Measurements from ENCODE around the gene PDCD2. TPM values are rescaled to one million over a fixed set of nuclear protein-coding genes. Genes with fewer than 3 reads are reported as not detected.

Gene PDCD2
- total RNA-seq, 4 donors from 2014 or later = 53.6 to 105 (median 82.9) TPM

DNA sequence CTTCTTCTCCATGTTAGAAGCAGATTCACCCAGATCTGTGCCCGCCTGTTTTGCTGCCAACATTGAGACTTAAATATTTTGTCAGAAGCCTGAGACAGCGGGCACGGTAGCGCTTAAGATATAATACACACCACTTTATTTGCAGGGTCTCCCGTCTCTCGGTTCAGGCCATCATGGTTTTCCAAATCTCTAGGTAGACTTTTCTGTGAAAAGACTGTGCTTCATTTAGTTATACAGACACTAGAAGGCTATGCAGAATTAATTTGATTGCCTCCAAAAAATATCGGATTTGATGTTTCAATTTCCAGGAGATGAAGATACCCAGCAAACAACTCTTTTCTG is 29.7 kb downstream of the PDCD2 start:
- intact Hi-C loops (cut with DNase I) = loop anchor here (5.0 kb wide), 1 partner anchor 802 kb away; the partner anchor contains the start of genes DYNLT2 and ERMARD
- Histone ChIP-seq H3K27ac (peak overlapping the region in 1 of 3 donors; percentile 77), H3K4me3 (replicated peaks in 1 of 3) (peak overlapping the region; percentile 53 to 93 (median 79)), H3K4me1 (peaks cover 23% of the 10 kb centered on the region in 2 donors), H3K27me3 (no peaks in the 10 kb centered on the region), H3K9me3 (no peaks in the 10 kb centered on the region), H3K36me3 (no peaks in the 10 kb centered on the region)
- TF ChIP-seq POLR2A (IDR thresholded peaks at IDR 0.05) = no peak
- TF ChIP-seq, protein P1, sequence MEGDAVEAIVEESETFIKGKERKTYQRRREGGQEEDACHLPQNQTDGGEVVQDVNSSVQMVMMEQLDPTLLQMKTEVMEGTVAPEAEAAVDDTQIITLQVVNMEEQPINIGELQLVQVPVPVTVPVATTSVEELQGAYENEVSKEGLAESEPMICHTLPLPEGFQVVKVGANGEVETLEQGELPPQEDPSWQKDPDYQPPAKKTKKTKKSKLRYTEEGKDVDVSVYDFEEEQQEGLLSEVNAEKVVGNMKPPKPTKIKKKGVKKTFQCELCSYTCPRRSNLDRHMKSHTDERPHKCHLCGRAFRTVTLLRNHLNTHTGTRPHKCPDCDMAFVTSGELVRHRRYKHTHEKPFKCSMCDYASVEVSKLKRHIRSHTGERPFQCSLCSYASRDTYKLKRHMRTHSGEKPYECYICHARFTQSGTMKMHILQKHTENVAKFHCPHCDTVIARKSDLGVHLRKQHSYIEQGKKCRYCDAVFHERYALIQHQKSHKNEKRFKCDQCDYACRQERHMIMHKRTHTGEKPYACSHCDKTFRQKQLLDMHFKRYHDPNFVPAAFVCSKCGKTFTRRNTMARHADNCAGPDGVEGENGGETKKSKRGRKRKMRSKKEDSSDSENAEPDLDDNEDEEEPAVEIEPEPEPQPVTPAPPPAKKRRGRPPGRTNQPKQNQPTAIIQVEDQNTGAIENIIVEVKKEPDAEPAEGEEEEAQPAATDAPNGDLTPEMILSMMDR (IDR thresholded peaks at IDR 0.05) = no peak
- no peak for DNase-seq
- 2 to 3% methylated on average over 7 of the region's 7 CpGs for WGBS, 2 donors

DNA sequence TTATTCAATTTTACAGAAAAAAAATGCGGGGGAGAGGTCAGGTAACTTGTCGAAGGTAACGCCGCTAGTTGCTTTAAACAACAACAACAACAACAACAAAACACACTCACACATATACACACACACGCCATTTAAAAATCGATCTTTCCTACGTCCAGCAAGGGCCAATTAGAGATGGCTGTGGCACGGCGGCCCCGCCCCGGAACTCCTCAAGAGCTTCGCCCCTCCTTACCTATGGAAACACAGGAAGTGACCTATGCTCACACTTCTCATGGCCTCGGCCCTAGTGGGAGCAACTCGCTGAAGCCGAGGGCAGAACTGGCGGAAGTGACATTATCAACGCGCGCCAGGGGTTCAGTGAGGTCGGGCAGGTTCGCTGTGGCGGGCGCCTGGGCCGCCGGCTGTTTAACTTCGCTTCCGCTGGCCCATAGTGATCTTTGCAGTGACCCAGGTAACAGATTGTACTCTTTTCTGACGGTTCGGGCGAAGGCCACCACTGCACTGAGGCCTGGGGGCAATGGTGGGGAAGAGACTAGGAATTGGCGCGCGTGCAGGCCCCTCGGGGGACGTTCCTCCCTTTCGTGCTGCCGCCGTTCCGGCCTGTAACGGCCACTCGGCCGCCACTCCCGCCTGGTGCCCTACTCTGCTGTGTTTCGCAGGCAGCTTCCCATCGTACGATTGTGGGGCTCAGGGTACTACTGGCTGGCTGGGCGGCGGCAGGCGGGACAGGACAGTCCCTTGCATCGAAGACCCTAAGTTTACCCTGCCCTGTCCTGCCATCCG is 30.2 kb downstream of the PDCD2 start, which contains the start of gene TBP:
Gene TBP (plus strand): TSS at position 357 of the 783 bp plus-strand sequence. CDS start 2,661 bp downstream, outside the sequence.
- Histone ChIP-seq H3K27ac (peak within 1 kb of the TSS; percentile 77 to 91 (median 83)), H3K4me1 (peaks cover 23 to 27% of the 10 kb centered on the region in 2 donors), H3K4me3 (replicated peaks in 1 of 3) (peak within 1 kb of the TSS; percentile 64 to 93 (median 79)), H3K27me3 (no peaks in the 10 kb centered on the region), H3K9me3 (no peaks in the 10 kb centered on the region), H3K36me3 (no peaks in the 10 kb centered on the region)
- intact Hi-C loops (cut with DNase I) = no loop called here
- WGBS, 2 donors = 0% methylated on average over 14 to 30 of the region's 51 CpGs
- TF ChIP-seq POLR2A (IDR thresholded peaks at IDR 0.05) = peak in 1 of 2 donors; percentile 61
- TF ChIP-seq, protein P1 (IDR thresholded peaks at IDR 0.05) = peak in 1 of 6 experiments; percentile 20
- peak; percentile 99 for DNase-seq

DNA sequence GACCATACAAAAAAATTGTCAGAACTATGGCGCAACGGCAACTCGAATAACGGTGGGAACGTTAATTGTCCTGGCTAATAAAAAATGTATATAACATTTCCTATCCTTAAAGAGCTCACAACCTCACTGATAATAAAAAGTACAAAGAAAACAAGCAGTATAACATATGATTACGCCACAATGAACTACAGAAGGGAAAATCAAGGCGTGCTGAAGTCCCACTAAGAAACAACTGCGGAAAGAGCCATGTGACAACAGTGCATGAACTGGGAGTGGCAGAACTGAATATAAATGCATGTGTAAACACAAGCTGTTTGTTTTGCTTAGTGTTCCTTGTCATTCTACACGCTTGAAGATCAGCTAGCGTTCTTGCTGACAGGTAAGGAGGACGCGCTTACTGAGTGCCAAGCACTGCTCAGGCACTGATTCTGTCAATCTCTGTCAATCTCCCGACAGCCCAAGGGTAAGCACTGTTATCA is 30.9 kb downstream of the PDCD2 start:
- H3K9me3 ChIP-seq = no peaks in the 10 kb centered on the region
- peak overlapping the region; percentile 77 to 91 (median 83) for H3K27ac ChIP-seq
- H3K27me3 ChIP-seq = no peaks in the 10 kb centered on the region
- H3K4me3 ChIP-seq (replicated peaks in 1 of 3) = peak overlapping the region; percentile 64 to 81 (median 79)
- TF ChIP-seq POLR2A (IDR thresholded peaks at IDR 0.05) = no peak
- DNase-seq = no peak
- peaks cover 23 to 29% of the 10 kb centered on the region in 2 donors for H3K4me1 ChIP-seq
- WGBS, 2 donors = 0 to 1% methylated on average over 13 of the region's 13 CpGs
- intact Hi-C loops (cut with DNase I) = no loop called here
- H3K36me3 ChIP-seq = peaks cover 0 to 2% of the 10 kb centered on the region in 2 donors

DNA sequence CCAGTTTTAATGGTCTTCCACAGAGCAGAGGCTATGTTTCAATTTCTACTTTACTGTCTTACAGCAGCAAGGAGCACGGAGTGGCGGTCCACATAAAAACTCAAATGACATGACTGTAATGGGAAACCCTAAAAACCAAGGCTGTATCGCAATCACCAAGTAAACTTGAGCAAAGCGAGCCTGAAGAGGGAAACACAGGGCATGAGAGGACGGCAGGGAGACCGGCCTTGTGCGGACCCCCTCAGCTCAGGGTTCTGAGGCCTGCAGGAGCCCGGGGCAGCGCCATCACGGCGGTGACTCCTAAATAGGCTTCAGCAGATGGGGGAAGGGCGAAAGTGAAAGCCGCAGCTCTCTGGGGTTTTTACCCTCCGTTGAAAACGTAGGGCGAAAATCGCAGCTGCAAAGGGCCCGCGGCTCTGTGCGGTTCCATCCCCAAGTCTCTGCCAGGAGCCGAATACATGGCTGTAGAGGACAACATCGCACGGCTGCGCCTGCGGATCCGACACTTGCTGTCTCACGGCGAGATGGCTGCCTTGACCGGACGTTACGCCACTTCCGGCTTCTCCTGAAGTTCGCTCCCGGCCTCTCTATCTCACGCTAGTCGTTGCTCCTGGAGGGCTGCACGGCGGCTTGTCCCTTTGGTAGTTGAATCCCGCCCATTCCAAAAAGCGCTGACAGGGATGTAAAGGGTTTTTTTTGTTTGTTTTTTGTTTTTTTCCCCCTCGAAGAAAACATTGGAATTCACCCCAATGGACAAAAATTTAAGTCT is 31.5 kb downstream of the PDCD2 start, which contains the start of gene PSMB1:
Gene PSMB1 (minus strand): TSS at position 543 of the 769 bp plus-strand sequence. CDS start 65 bp downstream, at position 478.
- no peaks in the 10 kb centered on the region for H3K9me3 ChIP-seq
- peak within 1 kb of the TSS; percentile 64 to 93 (median 79) for H3K4me3 ChIP-seq (replicated peaks in 1 of 3)
- H3K27ac ChIP-seq = peak within 1 kb of the TSS; percentile 77 to 91 (median 83)
- TF ChIP-seq, protein P1 (IDR thresholded peaks at IDR 0.05) = no peak
- TF ChIP-seq POLR2A (IDR thresholded peaks at IDR 0.05) = peak; percentile 12 to 91
- intact Hi-C loops (cut with DNase I) = no loop called here
- H3K27me3 ChIP-seq = no peaks in the 10 kb centered on the region
- H3K4me1 ChIP-seq = peaks cover 23 to 29% of the 10 kb centered on the region in 2 donors
- peak; percentile 95 for DNase-seq
- 0 to 1% methylated on average over 39 to 41 of the region's 41 CpGs for WGBS, 2 donors
- peaks cover 0 to 7% of the 10 kb centered on the region in 2 donors for H3K36me3 ChIP-seq

DNA sequence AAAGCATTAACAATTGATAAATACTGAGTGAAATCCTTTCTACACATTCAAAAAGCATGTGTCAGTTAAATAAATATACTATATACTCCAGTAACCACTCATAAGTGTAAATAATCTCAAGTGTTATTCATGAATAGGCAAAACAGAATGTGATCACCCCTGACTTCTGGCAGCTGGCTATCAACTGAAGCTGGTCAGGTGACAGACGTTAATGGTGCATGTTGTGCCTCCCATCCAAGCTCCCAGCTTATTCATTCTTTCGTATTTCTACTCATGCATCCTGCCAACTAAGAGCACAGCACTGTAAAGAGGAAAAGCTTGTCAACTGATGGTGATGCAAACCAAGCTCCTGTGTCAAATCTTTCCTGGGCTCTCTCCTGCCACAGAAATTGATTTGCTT is 39.0 kb downstream of the PDCD2 start:
- no peak for TF ChIP-seq POLR2A (IDR thresholded peaks at IDR 0.05)
- TF ChIP-seq, protein P1 (IDR thresholded peaks at IDR 0.05) = no peak
- H3K4me3 ChIP-seq (replicated peaks in 1 of 3) = no peak overlapping the region
- H3K27ac ChIP-seq = no peak overlapping the region
- intact Hi-C loops (cut with DNase I) = no loop called here
- peaks cover 0 to 13% of the 10 kb centered on the region in 2 donors for H3K4me1 ChIP-seq
- H3K27me3 ChIP-seq = no peaks in the 10 kb centered on the region
- WGBS, 2 donors = 37 to 43% methylated on average over 2 of the region's 2 CpGs
- peaks cover 46 to 48% of the 10 kb centered on the region in 2 donors for H3K36me3 ChIP-seq
- DNase-seq = no peak
- H3K9me3 ChIP-seq = no peaks in the 10 kb centered on the region
